GM19043 (cell line): Measurements from ENCODE around the gene SARDH.
"Not testable (repeated sequence)": the region's sequence is repeated elsewhere in the genome, so short reads cannot be mapped to it uniquely, and the experiment has no call there.

Experiments
- ATAC-seq: cut with Tn5 transposase; IDR thresholded peaks from one replicate; pipeline ENCODE4 v1.9.1; 2021; ENCODE audit warnings: low read depth; ENCODE audit not compliant: unreplicated experiment

Gene SARDH

DNA sequence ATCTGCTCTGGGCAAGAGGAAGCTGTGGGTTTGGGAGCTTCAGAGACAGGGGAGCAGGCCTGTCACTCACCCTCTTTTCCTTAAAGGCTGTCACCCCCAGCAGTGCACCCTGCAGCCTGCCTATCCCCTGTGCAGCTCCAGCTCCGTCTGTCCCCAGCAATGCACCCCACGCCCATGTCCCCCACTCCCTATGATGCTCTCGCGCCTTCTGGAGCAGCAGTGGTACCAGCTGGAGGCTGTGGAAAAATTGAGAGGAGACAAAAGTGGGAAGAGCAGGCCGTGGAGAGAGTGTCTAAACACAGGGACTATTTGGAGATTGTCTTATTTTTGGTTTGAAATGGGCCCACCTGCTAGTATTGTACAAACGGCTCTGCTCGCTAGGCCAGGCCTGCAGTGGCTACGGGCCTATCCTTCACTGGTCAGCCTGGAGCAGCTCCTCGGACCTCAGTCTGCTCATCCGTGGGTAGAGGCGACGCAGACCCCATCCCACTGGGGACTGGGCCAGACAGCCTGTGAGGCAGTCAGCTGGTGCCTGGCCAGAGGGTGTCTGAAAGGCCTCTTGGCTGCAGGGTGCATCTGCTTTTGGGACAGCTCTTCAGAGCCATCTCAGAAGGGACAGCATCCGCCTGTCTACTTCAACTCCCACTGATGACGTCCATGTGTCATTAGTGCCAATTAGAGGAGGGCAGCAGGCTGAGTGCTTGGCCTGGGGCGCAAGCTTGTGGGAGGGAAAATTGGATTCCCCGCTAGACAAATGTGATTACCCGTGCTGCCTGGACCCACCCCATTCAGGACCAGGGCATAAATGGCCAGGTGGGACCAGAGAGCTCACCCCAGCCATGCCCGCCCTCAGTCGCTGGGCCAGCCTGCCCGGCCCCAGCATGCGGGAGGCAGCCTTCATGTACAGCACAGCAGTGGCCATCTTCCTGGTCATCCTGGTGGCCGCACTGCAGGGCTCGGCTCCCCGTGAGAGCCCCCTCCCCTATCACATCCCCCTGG, 102.3 kb downstream of the SARDH start, which contains the start of gene DBH:
Gene DBH, plus strand, starts transcription at position 831 of the 999 bp plus-strand sequence. Its CDS starts 9 bp downstream, at position 840.
- ATAC-seq: no peak

DNA sequence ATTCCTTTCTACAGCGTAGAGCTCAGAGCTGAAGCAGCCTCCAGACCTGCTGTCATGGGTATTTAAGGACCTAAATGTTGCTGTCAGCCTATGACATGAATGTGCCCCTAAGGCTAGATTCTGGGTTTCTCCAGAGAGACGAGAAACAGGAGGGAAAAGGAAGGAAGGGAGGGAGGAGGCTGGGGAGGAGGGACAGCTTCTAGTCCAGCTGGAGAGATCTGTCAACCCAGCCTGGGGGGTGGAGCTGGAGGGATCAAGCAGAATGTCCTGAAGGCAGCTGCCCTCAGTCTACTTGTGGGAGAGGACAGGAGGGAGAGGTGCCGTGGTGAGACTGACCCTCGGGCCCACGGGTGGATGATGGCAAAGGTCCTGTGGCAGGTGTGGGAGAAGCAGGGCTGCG, 103.1 kb downstream of the SARDH start:
- no peak for ATAC-seq

DNA sequence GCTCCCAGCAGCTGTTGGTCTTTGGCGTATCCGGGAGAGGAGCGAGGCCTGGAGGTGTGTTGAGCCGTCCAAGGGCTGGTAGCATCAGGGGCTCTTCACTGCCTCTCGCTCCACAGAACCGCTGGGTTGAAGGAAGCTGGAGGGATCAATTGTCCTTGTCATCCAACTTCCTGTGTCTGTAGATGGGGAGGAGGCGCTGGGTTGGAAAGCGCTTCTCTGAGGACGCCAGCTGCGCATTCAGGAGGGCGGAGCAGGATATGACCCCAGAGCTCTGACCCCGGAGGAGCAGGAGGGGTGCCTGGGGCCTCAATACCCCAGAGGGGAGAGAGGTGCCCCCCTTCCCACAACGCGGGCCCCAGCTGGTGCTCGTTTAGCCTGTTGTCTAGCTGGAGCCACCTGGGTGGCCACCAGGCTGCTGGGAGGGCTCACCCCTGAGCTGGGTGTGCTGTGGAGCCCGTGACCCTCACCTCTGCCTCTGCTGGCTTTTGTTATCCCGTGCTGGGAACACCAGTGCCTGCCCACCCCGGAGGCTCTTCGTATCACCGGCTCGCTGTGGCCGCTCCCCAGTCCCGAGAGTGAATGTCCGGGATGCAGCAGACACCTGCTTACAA, 104.0 kb downstream of the SARDH start:
- ATAC-seq: no peak

DNA sequence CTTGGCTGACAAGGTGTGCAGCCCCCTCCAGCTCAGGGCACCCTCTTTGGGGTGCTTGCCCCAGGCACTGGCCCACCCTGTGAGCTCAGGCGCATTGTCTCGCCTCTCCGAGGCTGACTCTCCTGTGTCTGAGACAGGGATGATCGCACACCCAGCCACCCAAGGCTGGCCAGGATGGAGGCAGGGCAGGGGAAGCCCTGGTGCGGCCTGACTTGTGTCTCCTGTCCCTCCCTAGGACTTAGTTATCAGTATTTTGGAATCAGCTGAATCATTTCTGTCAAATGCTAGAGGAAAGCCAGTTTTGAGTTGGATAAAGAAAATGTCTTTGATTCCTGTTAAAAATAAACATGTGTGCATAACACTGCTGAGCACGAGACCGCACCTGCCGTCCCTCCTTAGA, 104.5 kb downstream of the SARDH start:
- no peak for ATAC-seq

DNA sequence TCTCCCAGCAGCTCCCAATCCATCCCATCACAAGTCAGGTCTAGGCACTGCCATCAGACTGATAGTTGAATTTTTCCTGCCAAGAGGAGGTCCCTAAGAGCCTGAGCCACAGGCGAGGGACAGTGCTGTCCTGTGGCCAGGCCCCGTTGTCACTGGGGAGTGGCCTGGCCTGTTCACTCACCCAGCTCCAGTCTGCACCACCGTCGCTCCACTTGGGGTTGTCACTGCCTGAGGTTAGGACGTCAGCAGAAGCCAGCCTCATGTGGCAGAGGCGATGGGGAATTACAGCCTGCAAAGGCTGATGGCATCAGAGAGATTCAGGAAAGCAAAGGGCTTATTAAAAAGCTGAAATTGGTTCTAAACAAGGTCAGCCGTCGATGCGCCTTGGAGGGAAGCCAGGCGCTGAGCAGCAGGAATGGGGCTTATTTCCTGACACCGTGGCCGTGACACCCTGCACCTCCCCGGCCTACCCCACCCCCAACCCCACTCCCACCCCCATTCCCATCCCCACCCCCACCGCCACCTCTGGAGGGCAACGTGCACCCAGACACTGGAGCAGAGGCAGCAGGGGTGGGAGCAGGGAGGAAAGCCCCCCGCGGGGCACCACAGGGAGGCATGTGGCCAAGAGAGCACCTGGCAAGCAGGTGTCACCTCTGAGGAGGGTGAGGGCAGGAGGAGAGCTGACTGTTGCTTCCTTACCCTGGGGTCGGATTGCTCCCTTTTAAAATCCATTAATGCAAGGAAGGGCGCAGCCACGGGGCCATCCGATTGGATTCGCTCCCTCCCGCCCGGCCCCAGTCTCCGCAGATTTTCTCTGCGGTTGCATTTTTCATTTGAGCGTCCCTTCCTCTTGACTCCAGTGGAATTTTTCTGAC, 105.1 kb downstream of the SARDH start:
- no peak for ATAC-seq

DNA sequence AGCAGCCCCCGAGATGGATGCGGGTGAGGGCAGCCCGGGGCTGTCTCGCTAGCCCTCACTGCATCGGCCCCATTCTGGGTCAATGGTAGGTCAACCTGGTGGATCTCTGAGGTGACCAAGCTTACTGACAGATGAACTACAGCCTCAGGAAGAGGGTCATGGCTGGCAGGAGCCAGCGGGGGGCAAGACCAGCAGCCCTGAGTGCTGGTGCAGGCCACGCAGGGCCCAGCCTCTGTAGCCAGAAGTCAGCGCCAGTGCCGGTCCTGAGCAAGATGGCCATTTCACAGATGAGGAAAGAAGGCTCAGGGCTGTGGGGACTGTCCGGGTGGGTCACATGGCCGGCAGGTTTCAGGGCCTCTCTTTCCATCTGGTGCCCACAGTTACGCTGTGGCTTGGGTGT, 107.0 kb downstream of the SARDH start:
- ATAC-seq: no peak

DNA sequence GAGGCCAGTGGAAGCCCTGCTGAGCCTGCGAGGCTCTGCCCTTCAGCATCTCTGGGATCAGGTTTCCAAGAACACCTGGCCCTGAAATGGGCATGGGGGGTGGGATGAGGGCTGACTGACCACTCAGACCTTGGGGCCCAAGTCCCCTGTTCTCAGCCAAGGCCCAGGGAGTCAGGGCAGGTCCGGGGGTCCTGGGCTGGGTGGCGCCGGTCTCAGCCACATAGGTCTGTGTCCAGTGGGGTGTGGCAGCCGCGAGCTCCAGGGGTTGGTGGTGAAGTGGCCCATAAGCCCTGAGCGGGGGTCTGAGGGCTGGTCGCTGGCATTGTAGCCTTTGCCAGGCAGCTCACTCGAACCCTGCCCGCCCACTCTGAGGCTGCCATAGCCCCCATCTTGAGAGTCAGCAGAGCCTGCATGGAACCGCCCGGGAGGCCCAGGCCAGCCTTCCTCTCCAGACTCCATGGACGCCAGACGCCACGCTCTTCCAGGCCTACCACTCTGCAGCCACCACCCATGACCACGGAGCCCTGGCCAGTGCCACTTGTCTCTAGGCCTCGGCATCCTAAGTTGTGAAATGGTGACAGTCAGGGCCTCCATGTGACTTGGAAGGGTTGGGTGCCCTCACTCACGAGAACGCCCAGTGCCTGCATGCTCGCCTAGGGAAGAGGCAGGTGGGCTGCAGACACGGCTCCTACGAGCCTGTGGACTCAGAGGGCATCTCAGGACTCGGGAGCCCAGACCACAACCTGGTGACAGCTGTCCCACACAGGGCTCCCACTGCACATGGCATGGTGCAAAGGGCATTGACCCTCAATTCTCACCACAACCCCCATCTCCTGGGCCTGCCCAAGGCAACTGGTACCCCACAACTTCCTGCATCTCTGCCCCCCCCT, 108.7 kb downstream of the SARDH start:
- ATAC-seq: no peak

DNA sequence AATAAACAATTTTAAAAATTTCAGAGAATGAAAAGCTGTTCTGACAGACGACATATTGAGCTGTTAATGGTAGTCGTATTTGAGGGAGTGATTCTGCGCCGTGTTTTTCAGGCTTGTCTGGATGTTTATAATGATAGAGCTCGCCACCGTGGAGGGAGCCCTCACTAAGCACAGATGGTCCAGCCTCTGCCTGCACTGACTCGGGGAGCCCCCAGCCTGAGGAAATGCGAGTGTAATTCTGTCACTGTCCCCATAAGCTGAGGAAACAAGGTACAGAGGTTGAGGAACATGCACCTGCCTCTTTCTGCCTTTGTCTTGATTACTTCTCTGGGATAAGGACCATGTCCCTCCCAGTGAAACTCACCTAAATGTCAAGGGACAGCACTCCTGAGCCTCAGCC, 109.4 kb downstream of the SARDH start:
- no peak for ATAC-seq

DNA sequence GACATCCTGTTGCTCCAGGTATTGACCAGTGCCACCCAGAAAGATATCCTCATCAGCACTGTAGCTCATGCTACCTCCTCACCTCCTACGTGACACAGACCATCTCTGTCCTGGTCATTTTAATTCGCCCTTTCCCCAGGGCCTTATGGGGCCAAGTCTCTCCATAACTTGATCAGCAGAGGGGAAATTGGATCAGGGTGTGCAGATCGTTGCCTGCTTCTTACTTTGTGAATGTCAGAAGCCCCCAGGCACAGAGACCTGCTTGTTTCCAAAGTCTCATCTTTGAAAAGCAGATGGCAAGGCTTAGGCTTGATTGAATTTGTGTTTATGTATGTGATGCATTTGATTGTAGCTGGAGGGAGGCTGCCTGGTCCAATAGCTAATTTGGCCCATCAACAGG, 110.8 kb downstream of the SARDH start:
- no peak for ATAC-seq

DNA sequence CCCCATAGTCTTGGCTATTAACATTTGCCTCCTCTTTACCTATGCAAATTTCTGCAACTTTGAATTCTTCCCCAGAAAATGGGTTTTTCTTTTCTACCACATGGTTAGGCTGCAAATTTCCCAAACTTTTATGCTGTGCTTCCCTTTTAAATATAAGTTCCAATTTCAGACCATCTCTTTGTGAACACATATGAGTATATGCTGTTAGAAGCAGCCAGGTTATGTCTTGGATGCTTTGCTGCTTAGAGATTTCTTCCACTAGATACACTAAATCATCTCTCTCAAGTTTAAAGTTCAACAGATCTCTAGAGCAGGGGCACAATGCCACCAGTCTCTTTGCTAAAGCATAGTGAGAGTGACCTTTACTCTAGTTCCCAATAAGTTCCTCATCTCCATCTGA, 112.1 kb downstream of the SARDH start:
- not testable (repeated sequence) for ATAC-seq

DNA sequence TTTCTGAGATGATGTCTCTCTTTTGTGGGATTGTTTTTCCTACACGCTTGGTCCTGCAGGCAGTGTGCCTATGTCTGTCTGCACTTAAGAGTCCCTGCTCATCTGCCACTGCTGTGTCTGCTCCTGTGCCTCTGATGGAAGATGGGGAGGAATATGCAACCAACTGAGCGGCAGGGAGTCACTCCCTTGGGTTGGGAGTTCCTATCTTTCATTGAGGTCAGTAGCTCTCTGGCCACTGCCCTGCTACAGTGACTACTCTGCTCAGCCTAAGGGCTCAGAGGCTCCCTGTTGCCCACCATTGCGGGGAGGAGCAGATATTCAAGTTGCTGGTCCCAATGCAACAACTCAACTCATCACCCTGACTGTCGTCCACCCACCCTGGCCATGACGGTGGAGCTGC, 115.6 kb downstream of the SARDH start:
- no peak for ATAC-seq

DNA sequence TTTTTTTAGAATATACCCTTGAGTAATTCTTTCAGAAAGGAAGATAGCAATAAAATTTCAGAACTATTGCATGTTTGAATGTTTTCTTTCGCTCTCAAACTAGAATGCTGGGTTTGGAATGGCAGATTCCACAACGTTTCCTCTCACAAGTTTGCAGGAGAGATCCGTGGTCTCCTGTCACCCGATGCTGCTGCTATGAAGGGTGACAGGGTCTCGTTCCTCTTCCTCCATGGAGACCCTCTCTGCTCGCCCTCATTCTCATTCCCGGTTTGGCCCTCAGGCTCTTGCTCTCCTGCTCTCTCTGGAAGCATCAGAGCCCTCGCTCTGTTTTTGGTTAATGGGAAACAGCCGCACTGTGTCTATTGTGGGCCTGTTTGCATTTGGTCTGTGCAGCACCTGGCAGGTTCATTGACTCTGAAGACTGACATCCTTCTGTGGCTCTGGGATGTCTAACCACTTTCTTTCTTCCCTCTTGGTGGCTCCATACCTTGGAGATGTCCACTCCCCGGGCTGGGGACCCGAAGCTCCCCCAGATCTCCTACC, 116.4 kb downstream of the SARDH start:
- no peak for ATAC-seq

DNA sequence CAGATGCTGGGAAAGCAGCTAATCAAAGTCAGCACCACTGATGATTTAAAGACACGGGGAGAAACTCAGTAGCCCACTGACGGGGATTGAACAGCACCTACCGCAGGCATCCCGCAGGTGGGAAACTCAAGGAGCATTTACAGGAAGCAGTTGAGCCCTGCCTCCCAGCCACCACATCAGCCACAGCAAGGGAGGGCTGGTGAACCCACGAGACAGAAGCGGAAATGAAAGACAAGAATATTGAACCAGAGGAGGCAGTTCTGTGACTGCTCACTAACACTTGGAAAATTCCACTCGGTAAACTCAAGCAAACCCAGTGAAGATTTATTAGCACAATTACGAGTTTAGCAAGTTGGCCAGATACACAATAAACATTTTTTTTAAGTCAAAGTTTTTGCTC, 118.4 kb downstream of the SARDH start:
- ATAC-seq: no peak

DNA sequence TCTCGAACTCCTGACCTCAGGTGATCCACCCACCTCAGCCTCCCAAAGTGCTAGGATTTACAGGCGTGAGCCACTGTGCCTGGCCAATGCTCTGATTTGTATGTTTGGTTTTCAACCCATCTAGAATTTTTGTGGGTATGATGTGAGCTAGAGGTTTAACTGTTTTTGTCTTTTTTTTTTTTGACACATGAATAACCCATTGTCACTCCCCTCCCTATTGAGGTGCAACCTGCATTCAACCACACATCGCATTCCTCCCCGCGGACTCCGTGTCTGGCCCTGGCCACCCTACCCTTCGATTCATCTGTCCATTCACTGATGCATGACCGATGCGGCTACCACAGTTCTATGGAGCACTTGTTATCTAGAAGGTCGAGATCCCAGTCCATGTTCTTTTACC, 119.4 kb downstream of the SARDH start:
- no peak for ATAC-seq

DNA sequence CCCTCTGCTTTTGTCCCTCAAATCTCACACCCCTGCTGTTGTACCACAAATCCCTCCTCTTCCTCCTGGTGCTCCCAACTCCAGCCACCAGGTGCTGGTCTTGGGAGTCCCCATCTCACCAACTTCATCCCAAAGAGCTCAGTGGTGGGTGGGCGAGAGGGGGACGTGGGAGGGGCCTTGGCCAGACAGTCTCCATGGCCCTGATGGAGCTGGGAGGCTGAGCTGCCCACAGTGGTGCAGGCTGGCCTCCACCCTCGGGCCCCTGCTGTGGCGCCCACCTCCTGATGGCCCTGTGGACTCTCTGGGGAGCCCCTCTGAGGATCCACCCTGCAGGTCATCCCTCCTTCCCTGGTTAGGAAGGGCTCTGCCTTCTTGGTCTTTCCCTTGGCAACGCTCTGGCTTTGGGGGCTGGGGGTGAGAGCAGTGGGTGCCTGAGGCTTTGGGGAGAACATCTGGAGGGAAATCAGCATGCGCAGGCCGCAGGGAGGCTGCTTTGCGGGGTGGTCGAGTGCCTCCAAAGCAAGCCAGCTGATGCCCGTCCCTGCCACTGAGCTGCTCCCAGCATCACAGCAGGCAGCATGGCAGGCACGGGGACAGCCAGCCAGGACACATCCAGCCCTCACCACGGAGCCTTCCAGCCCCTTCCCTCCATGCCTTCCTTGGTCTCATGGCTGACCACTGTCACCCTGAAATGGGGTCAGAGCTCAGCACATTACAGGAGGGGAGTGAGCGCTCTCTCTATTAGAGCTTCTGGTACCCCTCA, 121.3 kb downstream of the SARDH start:
- ATAC-seq: no peak

DNA sequence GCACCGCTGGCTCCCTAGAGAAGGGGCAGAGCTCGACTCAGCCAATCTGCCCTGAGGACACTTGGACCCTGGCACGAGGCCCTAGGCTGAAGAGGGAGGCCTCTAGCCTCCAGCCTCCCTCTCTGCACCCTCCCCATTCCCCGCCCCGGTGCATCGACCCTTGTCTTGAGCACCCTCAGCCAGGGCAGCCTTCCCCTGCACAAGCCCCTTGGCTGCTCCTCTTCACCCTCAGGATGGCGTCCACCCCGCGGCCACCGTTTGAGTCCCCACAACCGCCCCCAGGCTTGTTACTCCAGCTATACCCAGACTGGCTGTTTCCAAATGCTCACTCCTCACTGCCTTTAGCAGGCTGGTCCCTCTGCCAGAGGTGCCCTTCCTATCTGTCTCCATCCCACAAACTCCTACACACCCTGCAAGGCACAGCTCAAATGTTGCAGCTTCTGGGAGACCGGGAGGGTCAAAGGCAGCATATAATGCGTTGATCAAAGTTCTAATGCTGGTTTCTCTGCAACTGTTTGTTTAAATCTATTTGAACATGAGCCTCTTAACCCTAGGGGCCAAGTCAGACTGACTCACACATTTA, 122.5 kb downstream of the SARDH start:
- ATAC-seq: no peak

DNA sequence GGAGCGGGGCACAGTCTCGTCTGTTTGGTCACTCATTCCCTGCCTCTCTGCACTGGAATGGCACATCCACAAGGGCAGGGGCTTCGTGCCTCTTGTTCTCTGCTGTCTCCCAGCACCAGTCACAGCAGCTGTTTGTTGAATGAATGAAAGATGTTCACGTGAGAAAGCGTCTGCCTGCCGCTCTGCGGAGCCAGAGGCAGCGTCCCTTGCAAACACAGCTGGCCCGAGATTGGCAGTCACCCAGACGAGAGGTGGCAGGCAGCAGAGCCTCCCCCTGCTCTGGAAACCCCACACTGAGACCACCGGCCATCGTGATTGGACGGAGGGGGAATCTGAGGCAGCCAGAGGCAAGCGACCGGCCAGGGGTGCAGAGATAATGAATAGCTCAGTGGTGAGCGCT, 123.0 kb downstream of the SARDH start:
- no peak for ATAC-seq

DNA sequence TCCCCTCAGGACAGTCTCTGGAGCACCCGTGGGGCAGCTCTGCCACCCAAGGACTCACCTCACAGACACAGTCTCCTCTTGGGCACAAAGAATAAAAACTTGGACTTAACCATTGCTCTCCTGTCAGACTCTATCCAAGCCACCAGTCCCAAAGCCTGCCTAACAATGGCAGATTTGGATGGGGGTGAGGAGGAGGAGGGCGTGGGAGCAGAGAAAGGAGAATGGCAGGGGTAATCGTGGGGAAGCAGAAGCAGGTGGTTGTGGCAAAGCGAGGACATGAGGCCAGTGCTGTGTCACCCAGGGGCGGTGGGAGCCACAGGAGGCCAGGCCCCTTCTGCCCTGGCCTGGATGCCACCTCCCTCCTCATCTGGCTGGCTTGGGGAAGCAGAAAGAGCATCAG, 123.5 kb downstream of the SARDH start:
- no peak for ATAC-seq

DNA sequence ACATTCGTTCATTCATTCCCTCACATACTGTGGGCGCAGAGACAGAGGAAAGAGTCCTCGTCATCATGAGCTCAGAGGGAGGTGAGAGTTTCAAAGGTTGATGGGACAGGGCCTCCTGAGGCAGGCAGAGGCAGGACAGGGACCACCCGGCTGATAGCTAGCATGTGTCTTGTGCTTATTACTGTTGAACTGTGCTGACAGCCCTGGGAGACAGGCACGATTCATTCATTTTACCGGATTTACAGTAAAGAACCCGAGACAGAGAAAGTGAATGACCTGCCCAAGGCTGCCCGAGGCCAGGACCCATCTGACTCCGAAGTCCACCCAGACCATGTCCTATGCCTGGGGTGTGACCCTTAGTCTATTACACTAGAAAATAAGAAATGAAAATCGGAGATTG, 124.1 kb downstream of the SARDH start:
- ATAC-seq: no peak
